ENCODE measurements around the gene HIF3A.
"Not testable (repeated sequence)": the region's sequence is repeated elsewhere in the genome, so short reads cannot be mapped to it uniquely, and the experiment has no call there.

Gene HIF3A

GRCh38 chr19:46296722-46297461 lies at the start of gene HIF3A:
TSS of gene HIF3A (plus strand) at chr19:46297042. CDS start at chr19:46297077, 35 bp downstream.
- H3K4me3 ChIP-seq = peak within 1 kb of the TSS; percentile 61
- peak; percentile 78 to 85 for DNase-seq
- peaks cover 11 to 56% (median 46%) of the 10 kb centered on the region in 4 donors for H3K4me1 ChIP-seq
- H3K36me3 ChIP-seq = no peaks in the 10 kb centered on the region
- H3K27ac ChIP-seq = peak within 1 kb of the TSS; percentile 93 to 96
- H3K27me3 ChIP-seq = no peaks in the 10 kb centered on the region
- TF ChIP-seq, protein P1, sequence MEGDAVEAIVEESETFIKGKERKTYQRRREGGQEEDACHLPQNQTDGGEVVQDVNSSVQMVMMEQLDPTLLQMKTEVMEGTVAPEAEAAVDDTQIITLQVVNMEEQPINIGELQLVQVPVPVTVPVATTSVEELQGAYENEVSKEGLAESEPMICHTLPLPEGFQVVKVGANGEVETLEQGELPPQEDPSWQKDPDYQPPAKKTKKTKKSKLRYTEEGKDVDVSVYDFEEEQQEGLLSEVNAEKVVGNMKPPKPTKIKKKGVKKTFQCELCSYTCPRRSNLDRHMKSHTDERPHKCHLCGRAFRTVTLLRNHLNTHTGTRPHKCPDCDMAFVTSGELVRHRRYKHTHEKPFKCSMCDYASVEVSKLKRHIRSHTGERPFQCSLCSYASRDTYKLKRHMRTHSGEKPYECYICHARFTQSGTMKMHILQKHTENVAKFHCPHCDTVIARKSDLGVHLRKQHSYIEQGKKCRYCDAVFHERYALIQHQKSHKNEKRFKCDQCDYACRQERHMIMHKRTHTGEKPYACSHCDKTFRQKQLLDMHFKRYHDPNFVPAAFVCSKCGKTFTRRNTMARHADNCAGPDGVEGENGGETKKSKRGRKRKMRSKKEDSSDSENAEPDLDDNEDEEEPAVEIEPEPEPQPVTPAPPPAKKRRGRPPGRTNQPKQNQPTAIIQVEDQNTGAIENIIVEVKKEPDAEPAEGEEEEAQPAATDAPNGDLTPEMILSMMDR (IDR thresholded peaks at IDR 0.05) = no peak
- intact Hi-C loops (cut with DNase I; ENCODE audit: low total_unique reads) = no loop called here
- H3K9me3 ChIP-seq = no peaks in the 10 kb centered on the region

DNA sequence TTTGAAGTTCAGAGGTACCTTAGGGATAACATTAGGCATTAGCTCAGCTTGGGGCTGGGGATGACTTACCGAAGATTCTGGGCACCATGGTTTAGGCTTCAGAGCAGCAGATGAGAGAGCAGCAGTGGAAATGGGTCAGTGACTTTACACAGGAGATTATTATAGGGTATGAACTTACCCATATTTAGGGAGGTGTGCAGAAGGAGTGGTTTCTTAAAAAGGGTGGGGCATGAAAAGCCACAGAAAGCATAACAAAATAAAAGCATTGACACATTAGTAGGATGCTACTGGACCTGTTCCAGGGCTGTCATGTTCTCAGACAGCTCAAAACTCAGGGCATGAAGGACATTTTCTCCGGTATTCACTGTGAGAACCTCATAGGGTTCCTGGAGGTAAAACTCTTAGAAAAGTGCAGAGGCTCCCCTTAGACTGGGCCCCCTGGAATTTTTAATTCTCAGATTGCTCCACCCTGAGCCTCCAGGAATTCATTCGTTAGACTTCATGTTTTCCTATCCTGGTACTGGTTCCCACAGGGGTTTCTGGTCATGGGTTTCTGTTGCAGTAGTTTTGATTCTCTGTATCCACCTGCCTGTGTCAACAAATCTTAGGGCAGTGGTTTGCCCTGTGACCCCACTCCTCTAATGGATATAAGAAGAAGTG lies 46.6 kb upstream of the HIF3A start:
- no peak overlapping the region for H3K4me3 ChIP-seq

DNA sequence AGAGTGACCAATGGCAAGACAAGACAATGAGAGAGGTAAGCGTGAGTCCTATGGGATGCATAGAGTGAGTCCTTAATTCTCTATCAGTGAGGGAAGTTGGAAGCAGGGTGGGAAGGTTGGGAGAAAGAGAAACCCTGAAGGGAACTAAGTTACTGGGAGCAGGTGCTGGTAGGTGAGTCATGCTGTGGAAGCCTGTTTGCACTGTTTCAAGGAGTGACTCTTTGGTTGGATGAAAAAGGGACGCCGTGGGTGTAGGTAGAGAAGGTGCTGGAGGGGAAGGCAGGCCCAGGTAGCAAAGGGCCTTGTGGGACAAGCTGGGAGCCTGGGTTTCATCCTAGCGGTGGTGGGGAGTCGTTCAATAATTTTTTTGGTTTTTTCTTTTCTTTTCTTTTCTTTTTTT lies 45.4 kb upstream of the HIF3A start:
- no peak for DNase-seq
- Histone ChIP-seq H3K27me3 (peaks cover 0 to 24% of the 10 kb centered on the region in 2 donors), H3K4me3 (no peak overlapping the region), H3K9me3 (no peaks in the 10 kb centered on the region), H3K36me3 (no peaks in the 10 kb centered on the region), H3K27ac (no peak overlapping the region), H3K4me1 (no peaks in the 10 kb centered on the region)
- TF ChIP-seq, protein P1 (IDR thresholded peaks at IDR 0.05) = no peak
- intact Hi-C loops (cut with DNase I; ENCODE audit: low total_unique reads) = no loop called here

More for the DNA sequence above, 46.6 kb upstream of the HIF3A start:
- peaks cover 0 to 35% of the 10 kb centered on the region in 2 donors for H3K27me3 ChIP-seq
- intact Hi-C loops (cut with DNase I; ENCODE audit: low total_unique reads) = no loop called here
- no peaks in the 10 kb centered on the region for H3K9me3 ChIP-seq
- no peak for DNase-seq
- TF ChIP-seq, protein P1 (IDR thresholded peaks at IDR 0.05) = no peak
- no peaks in the 10 kb centered on the region for H3K4me1 ChIP-seq
- no peak overlapping the region for H3K27ac ChIP-seq
- H3K36me3 ChIP-seq = no peaks in the 10 kb centered on the region

DNA sequence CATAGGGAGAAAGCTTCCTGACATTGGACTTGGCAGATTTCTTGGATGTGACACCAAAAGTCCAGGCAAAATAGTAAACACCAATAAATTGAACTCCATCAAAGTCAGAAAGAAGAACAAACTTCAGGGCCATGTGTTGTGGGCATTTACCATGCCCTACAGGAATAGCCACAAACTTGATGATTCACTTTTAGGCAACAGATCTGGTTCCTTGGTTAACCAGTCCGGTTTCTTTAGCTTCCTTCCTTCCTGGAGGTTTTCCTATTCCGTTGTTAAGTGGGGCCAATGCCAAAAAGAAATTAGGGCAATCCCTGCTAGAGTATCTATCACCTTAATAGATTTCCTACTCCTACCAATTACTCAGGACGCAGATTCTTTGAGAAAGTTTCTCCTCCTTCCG lies 42.1 kb upstream of the HIF3A start:
- intact Hi-C loops (cut with DNase I; ENCODE audit: low total_unique reads) = no loop called here
- Histone ChIP-seq H3K4me3 (no peak overlapping the region), H3K36me3 (no peaks in the 10 kb centered on the region), H3K27ac (no peak overlapping the region), H3K4me1 (no peaks in the 10 kb centered on the region), H3K9me3 (no peaks in the 10 kb centered on the region), H3K27me3 (peaks cover 0 to 12% of the 10 kb centered on the region in 2 donors)
- DNase-seq = no peak
- TF ChIP-seq, protein P1 (IDR thresholded peaks at IDR 0.05) = no peak

DNA sequence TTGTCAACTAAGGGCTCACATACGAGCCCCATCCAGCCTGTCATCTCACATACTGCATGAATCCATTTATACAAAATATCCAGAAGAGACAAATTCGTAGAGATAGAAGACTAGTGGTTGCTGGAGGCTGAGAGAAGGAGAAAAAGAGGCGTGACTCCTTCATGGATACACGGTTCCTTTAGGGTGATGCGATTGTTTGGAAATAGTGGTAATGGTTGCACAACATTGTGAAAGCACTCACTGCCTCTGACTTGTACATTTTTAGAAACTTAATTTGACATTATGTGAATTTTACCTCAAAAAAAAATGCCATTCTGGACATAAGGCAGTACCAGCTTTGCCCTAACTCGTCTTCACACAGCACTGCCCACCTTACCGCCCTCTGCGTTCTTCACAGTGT lies 40.0 kb upstream of the HIF3A start:
- no peak overlapping the region for H3K27ac ChIP-seq
- TF ChIP-seq, protein P1 (IDR thresholded peaks at IDR 0.05) = no peak
- DNase-seq = no peak
- intact Hi-C loops (cut with DNase I; ENCODE audit: low total_unique reads) = no loop called here
- H3K4me1 ChIP-seq = no peaks in the 10 kb centered on the region
- no peaks in the 10 kb centered on the region for H3K36me3 ChIP-seq
- H3K27me3 ChIP-seq = peaks cover 0 to 27% of the 10 kb centered on the region in 2 donors
- H3K9me3 ChIP-seq = no peaks in the 10 kb centered on the region
- H3K4me3 ChIP-seq = no peak overlapping the region

- not testable (repeated sequence) for H3K36me3 ChIP-seq, H3K27ac ChIP-seq, H3K4me1 ChIP-seq, DNase-seq, H3K4me3 ChIP-seq, H3K9me3 ChIP-seq
- intact Hi-C loops (cut with DNase I; ENCODE audit: low total_unique reads) = loop anchor here (5.0 kb wide), 1 partner anchor 229 kb away; no protein-coding TSS in a partner anchor
- peaks cover 0 to 46% of the 10 kb centered on the region in 2 donors for H3K27me3 ChIP-seq
These were observed 35.3 kb upstream of the HIF3A start for GRCh38 chr19:46261501-46261900.

GRCh38 chr19:46262684-46263296 lies 34.1 kb upstream of the HIF3A start:
- not testable (repeated sequence) for H3K4me3 ChIP-seq, H3K4me1 ChIP-seq, DNase-seq, H3K27ac ChIP-seq, H3K9me3 ChIP-seq, H3K36me3 ChIP-seq
- peaks cover 0 to 48% of the 10 kb centered on the region in 2 donors for H3K27me3 ChIP-seq
- intact Hi-C loops (cut with DNase I; ENCODE audit: low total_unique reads) = loop anchor here (5.0 kb wide), 1 partner anchor 230 kb away; no protein-coding TSS in a partner anchor

DNA sequence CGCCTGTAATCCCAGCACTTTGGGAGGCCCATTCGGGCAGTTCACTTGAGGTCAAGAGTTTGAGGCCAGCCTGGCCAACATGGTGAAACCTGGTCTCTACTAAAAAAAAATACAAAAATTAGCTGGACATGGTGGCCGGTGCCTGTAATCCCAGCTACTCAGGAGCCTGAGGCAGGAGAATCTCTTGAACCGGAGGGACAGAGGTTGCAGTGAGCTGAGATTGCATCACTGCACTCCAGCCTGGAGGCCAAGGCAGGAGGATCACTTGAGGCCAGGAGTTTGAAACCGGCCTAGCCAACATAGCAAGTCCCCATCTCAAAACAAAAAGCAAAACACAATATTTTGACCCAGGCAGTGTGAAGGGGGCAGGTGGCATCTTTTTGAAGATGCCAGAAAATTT lies 32.0 kb upstream of the HIF3A start:
- not testable (repeated sequence) for H3K4me1 ChIP-seq, DNase-seq, H3K9me3 ChIP-seq, H3K4me3 ChIP-seq, H3K27ac ChIP-seq, H3K36me3 ChIP-seq
- intact Hi-C loops (cut with DNase I; ENCODE audit: low total_unique reads) = loop anchor here (1.0 to 5.0 kb wide), 2 partner anchors 186 to 232 kb away; no protein-coding TSS in a partner anchor
- peaks cover 0 to 45% of the 10 kb centered on the region in 2 donors for H3K27me3 ChIP-seq

All from tibial artery (tissue), 4 donors.